ENCODE data around the gene LOXHD1. TPM values are rescaled to one million over a fixed set of nuclear protein-coding genes. Genes with fewer than 3 reads are reported as not detected.

LOXHD1 gene
- total RNA-seq, 1 experiment from 2014 or later = not detected

DNA sequence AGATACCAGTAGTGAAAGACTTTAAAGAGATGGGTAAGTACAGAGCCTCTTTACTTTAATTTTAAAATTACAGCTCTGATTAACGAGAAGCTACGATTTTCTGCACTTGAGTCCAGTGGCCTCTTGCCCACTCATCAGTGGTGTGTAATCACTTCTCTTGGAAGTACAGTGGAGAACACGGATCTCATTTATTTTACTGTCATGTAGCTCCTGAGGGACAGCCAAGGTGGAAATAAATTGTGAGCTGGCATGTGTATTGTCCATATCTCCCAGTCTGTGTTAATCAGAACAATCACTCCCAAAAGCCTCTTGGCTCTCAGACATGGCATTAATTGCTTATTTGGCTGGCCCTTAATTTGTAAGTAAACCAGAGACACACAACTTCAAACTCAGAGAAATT lies 69.4 kb downstream of the LOXHD1 start:
- Histone ChIP-seq H3K36me3 (ENCODE audit: low read depth) (no peaks in the 10 kb centered on the region), H2AFZ (no peak overlapping the region), H3K27ac (no peak overlapping the region), H3K79me2 (ENCODE audit: low read depth) (no peaks in the 10 kb centered on the region), H3K4me3 (no peak overlapping the region), H3K9me2 (ENCODE audit: insufficient read depth) (no peaks in the 10 kb centered on the region), H3K4me1 (replicated peaks; ENCODE audit: insufficient read depth) (no peaks in the 10 kb centered on the region), H4K20me1 (ENCODE audit: insufficient read depth) (no peaks in the 10 kb centered on the region), H3F3A (ENCODE audit: insufficient read depth, low read depth) (no peaks in the 10 kb centered on the region), H3K27me3 (ENCODE audit: insufficient read depth, low read depth) (peaks cover 47% of the 10 kb centered on the region), H3K9me3 (ENCODE audit: insufficient read depth, low read depth) (no peaks in the 10 kb centered on the region), H3K4me2 (no peak overlapping the region)
- ChIA-PET CTCF (no interaction called here), POLR2A (ENCODE audit: unreplicated experiment) (no interaction called here)
- intact Hi-C loops (cut with micrococcal nuclease; ENCODE audit: unreplicated experiment) = no loop called here
- TF ChIP-seq CTCF (conservative IDR thresholded peaks at IDR 0.05) (no peak), EZH2 (IDR thresholded peaks at IDR 0.05; ENCODE audit: low read depth) (no peak)
- no peak for DNase-seq
- BruUV-seq (replicated peaks) = no TSS peak

- DNase-seq = no peak
- Histone ChIP-seq H3K36me3 (ENCODE audit: low read depth) (no peaks in the 10 kb centered on the region), H3K4me1 (replicated peaks; ENCODE audit: insufficient read depth) (no peaks in the 10 kb centered on the region), H2AFZ (no peak overlapping the region), H3K27me3 (ENCODE audit: insufficient read depth, low read depth) (peaks cover 18% of the 10 kb centered on the region; the same call in 1 of the 2 replicates), H3K4me3 (no peak overlapping the region), H3K4me2 (no peak overlapping the region), H3F3A (ENCODE audit: insufficient read depth, low read depth) (no peaks in the 10 kb centered on the region), H4K20me1 (ENCODE audit: insufficient read depth) (no peaks in the 10 kb centered on the region), H3K27ac (no peak overlapping the region), H3K9me3 (ENCODE audit: insufficient read depth, low read depth) (no peaks in the 10 kb centered on the region), H3K79me2 (ENCODE audit: low read depth) (no peaks in the 10 kb centered on the region), H3K9me2 (ENCODE audit: insufficient read depth) (no peaks in the 10 kb centered on the region)
- no peak for TF ChIP-seq CTCF (conservative IDR thresholded peaks at IDR 0.05)
- intact Hi-C loops (cut with micrococcal nuclease; ENCODE audit: unreplicated experiment) = no loop called here
- no TSS peak for BruUV-seq (replicated peaks)
- ChIA-PET POLR2A (ENCODE audit: unreplicated experiment) (no interaction called here), CTCF (no interaction called here)
Observed at GRCh38 chr18:46583711-46584110, 73.3 kb downstream of the LOXHD1 start.

DNA sequence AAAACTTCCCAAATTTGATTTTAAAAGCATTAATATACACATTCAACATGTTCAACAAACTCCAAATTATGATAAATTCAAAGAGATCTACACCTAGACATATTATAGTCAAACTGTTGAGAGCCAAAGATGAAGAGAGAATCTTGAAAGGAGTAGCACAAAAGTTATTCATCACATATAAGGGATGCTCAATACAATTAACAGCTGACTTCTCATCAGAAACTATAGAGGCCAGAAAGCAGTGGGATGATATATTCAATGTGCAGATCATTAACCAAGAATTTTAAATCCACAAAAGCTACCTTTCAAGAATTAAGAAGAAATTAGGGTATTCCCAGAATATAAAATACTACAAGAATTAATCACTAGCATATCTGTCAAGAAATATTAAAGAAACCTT lies 75.4 kb downstream of the LOXHD1 start:
- CTCF ChIA-PET = no interaction called here
- Histone ChIP-seq H3K4me2 (no peak overlapping the region), H3K9me3 (ENCODE audit: insufficient read depth, low read depth) (no peaks in the 10 kb centered on the region), H3K4me3 (no peak overlapping the region), H3F3A (ENCODE audit: insufficient read depth, low read depth) (no peaks in the 10 kb centered on the region), H3K27ac (no peak overlapping the region), H3K27me3 (ENCODE audit: insufficient read depth, low read depth) (peaks cover 25% of the 10 kb centered on the region), H3K79me2 (ENCODE audit: low read depth) (no peaks in the 10 kb centered on the region), H3K9me2 (ENCODE audit: insufficient read depth) (no peaks in the 10 kb centered on the region), H2AFZ (no peak overlapping the region), H4K20me1 (ENCODE audit: insufficient read depth) (no peaks in the 10 kb centered on the region), H3K36me3 (ENCODE audit: low read depth) (no peaks in the 10 kb centered on the region), H3K4me1 (replicated peaks; ENCODE audit: insufficient read depth) (no peaks in the 10 kb centered on the region)
- no peak for DNase-seq
- no peak for TF ChIP-seq CTCF (conservative IDR thresholded peaks at IDR 0.05)
- TF ChIP-seq EZH2 (IDR thresholded peaks at IDR 0.05; ENCODE audit: low read depth) = no peak
- POLR2A ChIA-PET (ENCODE audit: unreplicated experiment) = no interaction called here
- no TSS peak for BruUV-seq (replicated peaks)
- intact Hi-C loops (cut with micrococcal nuclease; ENCODE audit: unreplicated experiment) = no loop called here
